Fibroblast of the aortic adventitia (primary cell): ENCODE results near the gene STXBP1. TPM values are rescaled to one million over a fixed set of nuclear protein-coding genes. Genes with fewer than 3 reads are reported as not detected.

Source experiments
- DNase-seq: peaks from one replicate; pipeline ENCODE4 v3.0.0-alpha.2; 2010; ENCODE audit warnings: low read depth
- H3K4me3 ChIP-seq: 2 replicates; pipeline ENCODE4 v1.5.1; 2011; ENCODE audit warnings: low read depth, mild to moderate bottlenecking, control low read depth, low read length, moderate library complexity
- total RNA-seq: library from RNA; depleted of rRNA; stranded (reverse); fragments of >200 nt; gene quantifications from 2 replicates; pipeline ENCODE4 v1.2.3, GENCODE V29; 2012; ENCODE audit warnings: low replicate concordance
- TF ChIP-seq, protein P1 (sequence below): IDR thresholded peaks from 2 replicates; pipeline ENCODE4 v1.5.1; 2011; ENCODE audit warnings: mild to moderate bottlenecking, low read length, control low read depth, inconsistent platforms; ENCODE audit not compliant: insufficient read depth

STXBP1 gene
- total RNA-seq, 1 donor, result 25.5 TPM

DNA sequence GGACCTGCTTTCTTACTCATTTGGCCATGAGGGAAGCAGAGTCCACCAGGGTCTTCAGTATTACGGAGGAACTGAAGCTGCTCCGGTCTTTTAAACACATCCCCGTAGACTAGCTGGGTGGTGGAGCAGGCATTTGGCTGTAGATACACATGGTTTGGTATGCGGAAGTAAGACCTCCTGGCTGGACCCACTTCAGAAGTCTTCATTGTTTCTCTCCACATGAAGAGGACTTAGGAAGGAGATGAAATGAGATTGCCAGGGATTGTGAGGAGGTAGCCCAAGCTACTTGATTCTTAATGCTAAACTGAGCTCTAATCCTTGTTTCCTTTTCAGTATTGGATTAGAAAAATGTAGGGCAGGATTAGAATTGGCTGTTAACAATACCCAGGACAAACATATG, 32.9 kb downstream of the STXBP1 start:
- DNase-seq, result peak; percentile 62

DNA sequence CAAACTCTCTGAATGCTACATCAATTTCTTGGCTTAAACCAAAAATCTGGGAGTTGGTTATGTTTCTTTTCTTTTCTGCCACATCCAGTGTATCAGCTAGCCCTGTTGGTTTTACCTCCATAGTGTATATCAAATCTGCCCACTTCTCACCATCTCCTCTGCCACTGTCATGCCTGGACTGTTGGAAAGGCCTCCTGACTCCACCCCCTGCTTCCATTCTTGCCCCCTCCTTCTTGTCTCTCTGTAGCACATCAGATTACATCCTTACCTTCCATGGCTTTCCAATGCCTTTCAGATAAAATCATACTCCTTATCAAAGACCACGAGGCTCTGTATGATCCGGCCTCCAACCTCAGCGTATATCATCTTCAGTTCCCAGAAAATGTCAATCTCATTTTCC, 35.4 kb downstream of the STXBP1 start:
- TF ChIP-seq, protein P1, sequence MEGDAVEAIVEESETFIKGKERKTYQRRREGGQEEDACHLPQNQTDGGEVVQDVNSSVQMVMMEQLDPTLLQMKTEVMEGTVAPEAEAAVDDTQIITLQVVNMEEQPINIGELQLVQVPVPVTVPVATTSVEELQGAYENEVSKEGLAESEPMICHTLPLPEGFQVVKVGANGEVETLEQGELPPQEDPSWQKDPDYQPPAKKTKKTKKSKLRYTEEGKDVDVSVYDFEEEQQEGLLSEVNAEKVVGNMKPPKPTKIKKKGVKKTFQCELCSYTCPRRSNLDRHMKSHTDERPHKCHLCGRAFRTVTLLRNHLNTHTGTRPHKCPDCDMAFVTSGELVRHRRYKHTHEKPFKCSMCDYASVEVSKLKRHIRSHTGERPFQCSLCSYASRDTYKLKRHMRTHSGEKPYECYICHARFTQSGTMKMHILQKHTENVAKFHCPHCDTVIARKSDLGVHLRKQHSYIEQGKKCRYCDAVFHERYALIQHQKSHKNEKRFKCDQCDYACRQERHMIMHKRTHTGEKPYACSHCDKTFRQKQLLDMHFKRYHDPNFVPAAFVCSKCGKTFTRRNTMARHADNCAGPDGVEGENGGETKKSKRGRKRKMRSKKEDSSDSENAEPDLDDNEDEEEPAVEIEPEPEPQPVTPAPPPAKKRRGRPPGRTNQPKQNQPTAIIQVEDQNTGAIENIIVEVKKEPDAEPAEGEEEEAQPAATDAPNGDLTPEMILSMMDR, result no peak
- no peak for DNase-seq
- no peak overlapping the region for H3K4me3 ChIP-seq

More for the DNA sequence above, 32.9 kb downstream of the STXBP1 start:
- TF ChIP-seq, protein P1, result no peak
- H3K4me3 ChIP-seq, result no peak overlapping the region

DNA sequence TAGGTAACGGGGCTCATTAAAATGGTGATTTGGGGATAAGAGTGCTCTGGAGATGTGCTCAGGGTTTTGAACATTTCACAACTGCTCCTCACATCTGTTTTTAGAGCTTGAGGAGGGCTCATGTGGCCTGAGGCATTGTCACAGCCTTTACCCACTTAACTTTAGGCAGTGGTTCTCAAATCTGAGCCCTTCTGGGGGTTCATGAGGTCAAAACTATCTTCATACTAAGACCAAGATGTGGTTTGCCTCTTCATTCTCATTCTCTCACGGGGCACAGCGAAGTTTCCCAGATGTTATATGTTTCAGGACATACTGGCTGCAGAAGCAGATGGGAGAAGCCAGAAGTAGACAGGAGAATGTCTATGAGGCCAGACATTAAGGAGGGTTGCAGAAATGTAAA, 38.4 kb downstream of the STXBP1 start:
- TF ChIP-seq, protein P1, result no peak
- no peak overlapping the region for H3K4me3 ChIP-seq
- no peak for DNase-seq

DNA sequence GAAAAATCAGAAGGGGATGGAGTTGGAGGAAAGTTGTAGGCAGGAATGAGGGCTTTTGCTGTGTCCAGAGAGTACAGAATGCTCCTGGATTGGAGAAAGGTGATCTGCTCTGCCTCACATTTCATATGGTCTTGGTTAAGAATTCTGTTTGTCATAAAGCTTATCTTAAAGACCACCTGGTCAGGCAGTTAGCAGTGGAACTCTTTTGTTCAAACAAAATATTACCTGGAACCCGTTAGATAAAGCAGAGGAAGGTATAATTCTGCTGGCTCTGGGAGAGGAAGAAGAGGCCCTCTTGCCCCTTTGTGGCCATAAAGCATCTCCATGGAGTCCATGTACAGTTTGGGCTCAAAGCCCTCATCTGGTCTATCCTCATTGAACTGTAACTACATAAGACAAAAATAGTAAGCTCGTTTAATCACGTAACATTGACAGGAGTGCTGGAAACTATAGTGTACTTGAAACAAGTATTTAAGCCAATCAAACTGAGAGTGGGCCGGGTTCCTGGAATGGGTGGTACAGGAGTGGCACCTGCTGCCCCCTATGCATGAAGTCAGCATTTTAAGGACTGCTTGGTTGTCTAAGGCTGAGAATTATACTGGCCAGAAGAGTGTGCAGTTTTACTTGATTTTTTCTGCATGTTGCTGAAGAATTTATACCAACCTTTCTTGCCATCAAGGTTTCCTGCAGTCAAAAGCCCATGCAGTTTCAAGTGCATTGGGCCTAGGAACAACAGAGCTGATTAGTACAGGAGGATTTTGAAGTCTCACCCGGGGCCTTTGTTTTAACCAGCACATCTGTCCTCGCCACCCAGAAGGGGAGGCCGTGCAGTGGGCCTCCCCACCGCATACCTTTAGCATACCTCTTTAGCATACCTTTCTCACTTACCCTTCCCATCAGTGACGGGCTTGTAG, 39.9 kb downstream of the STXBP1 start:
- TF ChIP-seq, protein P1, result no peak

DNA sequence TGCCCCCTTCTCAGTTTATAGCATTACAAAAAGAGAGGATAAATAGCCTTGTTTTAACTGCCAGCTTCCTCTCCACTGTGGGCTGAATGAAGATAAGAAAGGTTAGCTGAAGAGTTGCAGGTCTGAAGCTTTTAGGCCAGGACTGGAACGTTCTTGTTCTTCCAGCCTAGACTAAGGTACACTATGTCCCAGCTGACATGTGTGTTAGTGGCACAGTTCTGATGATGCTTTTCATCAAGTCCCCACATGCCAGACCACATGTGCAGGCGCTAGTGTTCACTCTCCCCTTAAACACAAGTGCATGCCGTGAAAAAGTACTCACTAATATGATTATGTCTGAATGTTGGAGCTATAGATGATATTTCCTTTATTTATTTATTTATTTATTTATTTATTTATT, 40.7 kb downstream of the STXBP1 start:
- no peak for DNase-seq
- H3K4me3 ChIP-seq, result no peak overlapping the region
- TF ChIP-seq, protein P1, result no peak

More for the DNA sequence above, 39.9 kb downstream of the STXBP1 start:
- H3K4me3 ChIP-seq, result no peak overlapping the region
- no peak for DNase-seq

DNA sequence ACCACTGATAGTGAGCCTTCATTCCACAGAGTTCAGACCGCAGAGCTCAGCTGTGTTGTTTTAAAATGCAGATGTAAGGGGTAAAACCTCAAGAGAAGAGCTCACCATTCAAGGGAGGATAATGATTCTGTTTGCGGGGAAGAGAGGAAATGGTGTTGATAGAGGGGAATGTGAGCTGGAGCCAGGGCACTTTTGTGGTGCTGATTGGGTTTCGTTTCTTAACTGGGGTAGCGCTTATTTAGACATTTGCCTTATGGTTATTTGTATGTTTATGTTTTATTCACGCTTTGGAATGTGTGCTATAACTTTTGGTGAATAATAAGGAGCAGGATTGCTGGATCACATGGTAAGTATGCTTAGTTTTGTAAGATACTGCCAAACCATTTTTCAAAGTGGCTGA, 42.5 kb downstream of the STXBP1 start:
- DNase-seq, result no peak
- TF ChIP-seq, protein P1, result no peak

More for the DNA sequence above, 42.5 kb downstream of the STXBP1 start:
- no peak overlapping the region for H3K4me3 ChIP-seq
